ENCODE measurements around the gene RBP3. TPM values are rescaled to one million over a fixed set of nuclear protein-coding genes. Genes with fewer than 3 reads are reported as not detected.

The RBP3 gene
- total and polyA plus RNA-seq, 4 donors, result not detected

GRCh38 chr10:47405857-47406547, 57.8 kb downstream of the RBP3 start:
- TF ChIP-seq, protein P1, sequence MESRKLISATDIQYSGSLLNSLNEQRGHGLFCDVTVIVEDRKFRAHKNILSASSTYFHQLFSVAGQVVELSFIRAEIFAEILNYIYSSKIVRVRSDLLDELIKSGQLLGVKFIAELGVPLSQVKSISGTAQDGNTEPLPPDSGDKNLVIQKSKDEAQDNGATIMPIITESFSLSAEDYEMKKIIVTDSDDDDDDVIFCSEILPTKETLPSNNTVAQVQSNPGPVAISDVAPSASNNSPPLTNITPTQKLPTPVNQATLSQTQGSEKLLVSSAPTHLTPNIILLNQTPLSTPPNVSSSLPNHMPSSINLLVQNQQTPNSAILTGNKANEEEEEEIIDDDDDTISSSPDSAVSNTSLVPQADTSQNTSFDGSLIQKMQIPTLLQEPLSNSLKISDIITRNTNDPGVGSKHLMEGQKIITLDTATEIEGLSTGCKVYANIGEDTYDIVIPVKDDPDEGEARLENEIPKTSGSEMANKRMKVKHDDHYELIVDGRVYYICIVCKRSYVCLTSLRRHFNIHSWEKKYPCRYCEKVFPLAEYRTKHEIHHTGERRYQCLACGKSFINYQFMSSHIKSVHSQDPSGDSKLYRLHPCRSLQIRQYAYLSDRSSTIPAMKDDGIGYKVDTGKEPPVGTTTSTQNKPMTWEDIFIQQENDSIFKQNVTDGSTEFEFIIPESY (IDR thresholded peaks at IDR 0.05), result no peak
- TF ChIP-seq HNF4G (IDR thresholded peaks at IDR 0.05) (no peak), FOXA2 (IDR thresholded peaks at IDR 0.05) (no peak), NR2F2 (IDR thresholded peaks at IDR 0.05) (no peak), EGR1 (IDR thresholded peaks at IDR 0.05; ENCODE audit: low read depth in 2 of 2) (no peak), TAF1 (conservative IDR thresholded peaks at IDR 0.05) (no peak), YY1 (IDR thresholded peaks at IDR 0.05) (no peak), GABPA (IDR thresholded peaks at IDR 0.05 in 1 of 2, conservative IDR thresholded peaks at IDR 0.05 in 1 of 2) (no peak), JUND (IDR thresholded peaks at IDR 0.05) (no peak), RAD21 (IDR thresholded peaks at IDR 0.05) (no peak), HNF4A (conservative IDR thresholded peaks at IDR 0.05) (no peak), RXRA (IDR thresholded peaks at IDR 0.05) (no peak)
- TF ChIP-seq, protein P2, sequence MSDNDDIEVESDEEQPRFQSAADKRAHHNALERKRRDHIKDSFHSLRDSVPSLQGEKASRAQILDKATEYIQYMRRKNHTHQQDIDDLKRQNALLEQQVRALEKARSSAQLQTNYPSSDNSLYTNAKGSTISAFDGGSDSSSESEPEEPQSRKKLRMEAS (IDR thresholded peaks at IDR 0.05), result no peak
- TF ChIP-seq, protein P3, sequence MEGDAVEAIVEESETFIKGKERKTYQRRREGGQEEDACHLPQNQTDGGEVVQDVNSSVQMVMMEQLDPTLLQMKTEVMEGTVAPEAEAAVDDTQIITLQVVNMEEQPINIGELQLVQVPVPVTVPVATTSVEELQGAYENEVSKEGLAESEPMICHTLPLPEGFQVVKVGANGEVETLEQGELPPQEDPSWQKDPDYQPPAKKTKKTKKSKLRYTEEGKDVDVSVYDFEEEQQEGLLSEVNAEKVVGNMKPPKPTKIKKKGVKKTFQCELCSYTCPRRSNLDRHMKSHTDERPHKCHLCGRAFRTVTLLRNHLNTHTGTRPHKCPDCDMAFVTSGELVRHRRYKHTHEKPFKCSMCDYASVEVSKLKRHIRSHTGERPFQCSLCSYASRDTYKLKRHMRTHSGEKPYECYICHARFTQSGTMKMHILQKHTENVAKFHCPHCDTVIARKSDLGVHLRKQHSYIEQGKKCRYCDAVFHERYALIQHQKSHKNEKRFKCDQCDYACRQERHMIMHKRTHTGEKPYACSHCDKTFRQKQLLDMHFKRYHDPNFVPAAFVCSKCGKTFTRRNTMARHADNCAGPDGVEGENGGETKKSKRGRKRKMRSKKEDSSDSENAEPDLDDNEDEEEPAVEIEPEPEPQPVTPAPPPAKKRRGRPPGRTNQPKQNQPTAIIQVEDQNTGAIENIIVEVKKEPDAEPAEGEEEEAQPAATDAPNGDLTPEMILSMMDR (IDR thresholded peaks at IDR 0.05; ENCODE audit: low read depth, low read length, missing input control), result no peak
- no peak overlapping the region for H3K4me3 ChIP-seq (ENCODE audit: low read depth in 1 of 3, low read length in 3 of 3)
- H3K36me3 ChIP-seq (ENCODE audit: control insufficient read depth in 4 of 4, insufficient read depth in 3 of 4, low read depth in 1 of 4, low read length in 3 of 4), result no peaks in the 10 kb centered on the region
- no peaks in the 10 kb centered on the region for H3K9me3 ChIP-seq (ENCODE audit: control insufficient read depth in 4 of 4, low read length in 3 of 4)
- DNase-seq (ENCODE audit: low spot score), result peak; percentile 30
- H3K27me3 ChIP-seq (ENCODE audit: control insufficient read depth in 4 of 4, insufficient read depth in 4 of 4, low read length in 3 of 4), result peaks cover 0 to 8% (median 0%) of the 10 kb centered on the region in 4 donors
- no peak overlapping the region for H3K9ac ChIP-seq (ENCODE audit: low read depth in 1 of 2, low read length in 2 of 2)
- no peaks in the 10 kb centered on the region for H3K4me1 ChIP-seq (ENCODE audit: control insufficient read depth in 4 of 4, insufficient read depth in 4 of 4, low read length in 3 of 4)
- H3K27ac ChIP-seq (ENCODE audit: low read depth in 1 of 2, low read length in 2 of 2), result no peak overlapping the region
- 89% methylated on average over 11 of the region's 11 CpGs for WGBS

DNA sequence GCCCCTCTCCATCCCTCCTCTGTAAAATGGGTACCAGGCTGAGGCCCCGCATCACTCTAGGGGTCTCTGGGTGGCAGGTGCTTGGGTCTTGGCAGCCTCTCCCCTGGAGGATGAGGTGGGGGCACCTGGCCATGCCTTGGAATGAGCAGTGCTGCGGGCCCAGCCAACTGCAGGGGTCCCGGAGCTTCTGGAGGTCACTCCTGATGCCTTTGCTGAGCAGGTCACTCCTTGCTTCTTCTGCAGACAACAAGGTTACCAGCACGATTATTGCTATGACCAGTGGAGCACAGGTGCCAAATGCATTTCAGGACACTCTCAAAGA, 58.3 kb downstream of the RBP3 start:
- H3K27me3 ChIP-seq (ENCODE audit: control insufficient read depth in 4 of 4, insufficient read depth in 4 of 4, low read length in 3 of 4), result peaks cover 0 to 8% (median 0%) of the 10 kb centered on the region in 4 donors
- H3K27ac ChIP-seq (ENCODE audit: low read depth in 1 of 2, low read length in 2 of 2), result no peak overlapping the region
- no peak overlapping the region for H3K4me3 ChIP-seq (ENCODE audit: low read depth in 1 of 3, low read length in 3 of 3)
- no peaks in the 10 kb centered on the region for H3K36me3 ChIP-seq (ENCODE audit: control insufficient read depth in 4 of 4, insufficient read depth in 3 of 4, low read depth in 1 of 4, low read length in 3 of 4)
- H3K9me3 ChIP-seq (ENCODE audit: control insufficient read depth in 4 of 4, low read length in 3 of 4), result no peaks in the 10 kb centered on the region
- H3K4me1 ChIP-seq (ENCODE audit: control insufficient read depth in 4 of 4, insufficient read depth in 4 of 4, low read length in 3 of 4), result no peaks in the 10 kb centered on the region
- no peak overlapping the region for H3K9ac ChIP-seq (ENCODE audit: low read depth in 1 of 2, low read length in 2 of 2)
- DNase-seq (ENCODE audit: low spot score), result peak; percentile 31
- TF ChIP-seq REST (IDR thresholded peaks at IDR 0.05) (no peak), RXRA (IDR thresholded peaks at IDR 0.05) (no peak), NR2F2 (IDR thresholded peaks at IDR 0.05) (no peak), ATF3 (IDR thresholded peaks at IDR 0.05) (no peak), YY1 (IDR thresholded peaks at IDR 0.05) (no peak), TAF1 (conservative IDR thresholded peaks at IDR 0.05) (no peak)
- WGBS, result 89% methylated on average over 4 of the region's 4 CpGs
